A673 (cell line): ENCODE results near the gene GNAS. TPM values are rescaled to one million over a fixed set of nuclear protein-coding genes. Genes with fewer than 3 reads are reported as not detected.

ENCODE experiments used
- BruUV-seq: library from RNA; stranded (reverse); fragments of 400-500 nt; replicated peaks from 2 replicates; lab custom pipeline; 2021; lab: Mats Ljungman, UMichigan
- CTCF ChIA-PET: fragments of 300-600 bp; sonication (Branson Sonifier 250); formaldehyde crosslinking; loops from one replicate; lab custom pipeline; 2022; ENCODE audit warnings: antibody characterized with exemption; lab: Charles Lee
- POLR2A ChIA-PET: fragments of 300-600 bp; sonication (Branson Sonifier 250); formaldehyde crosslinking; loops from one replicate; lab custom pipeline; 2022; ENCODE audit warnings: antibody characterized with exemption; ENCODE audit not compliant: low non-redundant PET; lab: Charles Lee
- DNase-seq: peaks from one replicate; pipeline ENCODE4 v3.0.0-alpha.2; 2015; ENCODE audit warnings: low spot score
- H3K27ac ChIP-seq: fragments of 200-600 bp; sonication (generic); 2 replicates; pipeline ENCODE4 v1.5.1; 2016; ENCODE audit warnings: mixed run types, low read depth, mild to moderate bottlenecking, mixed read lengths, antibody characterized with exemption, low read length; ENCODE audit not compliant: poor library complexity, severe bottlenecking
- H3K27me3 ChIP-seq: fragments of 200-600 bp; sonication (generic); replicated peaks from 2 replicates; pipeline ENCODE4 v1.6.1; 2017; ENCODE audit warnings: mixed run types, low read depth, mild to moderate bottlenecking, mixed read lengths, antibody characterized with exemption, low read length; ENCODE audit not compliant: insufficient read depth, poor library complexity
- H3K36me3 ChIP-seq: fragments of 200-600 bp; sonication (generic); 2 replicates; pipeline ENCODE4 v1.6.1; 2016; ENCODE audit warnings: mixed run types, mild to moderate bottlenecking, mixed read lengths, antibody characterized with exemption, low read length; ENCODE audit not compliant: insufficient read depth, poor library complexity, severe bottlenecking
- H3K4me1 ChIP-seq: fragments of 200-600 bp; sonication (generic); 2 replicates; pipeline ENCODE4 v1.6.1; 2017; ENCODE audit warnings: mixed run types, mild to moderate bottlenecking, mixed read lengths, antibody characterized with exemption, low read length; ENCODE audit not compliant: insufficient read depth, poor library complexity, severe bottlenecking
- H3K4me3 ChIP-seq: fragments of 200-600 bp; sonication (generic); 2 replicates; pipeline ENCODE4 v1.5.1; 2016; ENCODE audit warnings: low read depth, mixed run types, mild to moderate bottlenecking, mixed read lengths, low read length; ENCODE audit not compliant: poor library complexity, severe bottlenecking
- H3K9me3 ChIP-seq: fragments of 200-600 bp; sonication (generic); 2 replicates; pipeline ENCODE4 v1.6.1; 2016; ENCODE audit warnings: mixed run types, low read depth, mild to moderate bottlenecking, mixed read lengths, antibody characterized with exemption, low read length; ENCODE audit not compliant: poor library complexity, severe bottlenecking
- EZH2 ChIP-seq: fragments of 200-600 bp; sonication (generic); IDR thresholded peaks from 2 replicates; pipeline ENCODE4 v1.6.1; 2017; ENCODE audit warnings: borderline replicate concordance, low read depth, mild to moderate bottlenecking, mixed read lengths, antibody characterized with exemption, low read length; ENCODE audit not compliant: poor library complexity, severe bottlenecking
- intact Hi-C: fragments of 100-400 bp; cut with micrococcal nuclease; formaldehyde crosslinking; loops from one replicate; pipeline ENCODE4 v1.10.0; 2022; ENCODE audit not compliant: unreplicated experiment
- total RNA-seq: library from RNA; stranded (reverse); gene quantifications from 2 replicates; pipeline ENCODE4 v1.2.3, GENCODE V29; 2021
- TF ChIP-seq, protein P1 (sequence below): fragments of 300-800, 200-600 bp; sonication (generic); conservative IDR thresholded peaks from 2 replicates; pipeline ENCODE4 v1.5.1; 2017; ENCODE audit warnings: low read depth, mild to moderate bottlenecking, antibody characterized with exemption, low read length, moderate library complexity, mixed read lengths

The GNAS gene
- total RNA-seq, 1 experiment from 2014 or later: 1,108 TPM

DNA sequence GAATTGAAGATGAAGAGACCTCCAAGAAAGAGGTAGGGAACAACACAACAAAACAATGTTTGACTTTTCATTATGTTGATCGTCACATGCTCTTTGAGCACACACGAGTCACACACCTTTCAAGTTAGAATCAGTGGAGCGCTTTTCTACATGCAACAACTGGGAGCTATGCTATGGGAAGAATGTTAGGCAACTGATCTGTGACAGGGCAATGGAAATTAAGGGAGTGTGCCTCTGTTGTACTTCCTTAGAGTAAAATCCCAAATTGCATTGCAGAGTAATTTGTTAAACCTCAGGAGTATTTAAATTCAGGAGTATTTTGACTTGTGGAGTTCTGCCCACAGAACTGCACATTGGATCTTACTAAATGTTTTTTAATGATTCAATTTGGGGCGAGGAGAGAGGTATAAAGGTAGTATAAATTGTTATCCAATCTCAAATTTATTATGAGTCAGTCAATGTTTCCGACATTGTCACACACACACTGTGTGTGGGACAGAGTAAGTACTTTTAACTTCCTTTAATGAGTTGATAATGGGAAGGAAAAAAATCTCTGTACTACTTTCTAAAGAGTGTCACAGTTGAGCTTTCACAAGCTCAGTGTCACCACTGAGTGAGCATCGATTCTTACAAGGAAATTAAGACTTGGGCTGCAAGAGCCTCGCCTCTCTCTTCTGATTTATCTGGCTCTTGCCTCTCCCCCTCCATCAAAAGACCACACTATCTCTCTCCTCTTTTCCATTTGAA lies 10.7 kb downstream of the GNAS start:
- Histone ChIP-seq H3K4me3 (no peak overlapping the region), H3K27me3 (peaks cover 71% of the 10 kb centered on the region), H3K36me3 (no peaks in the 10 kb centered on the region), H3K27ac (no peak overlapping the region), H3K9me3 (no peaks in the 10 kb centered on the region), H3K4me1 (no peaks in the 10 kb centered on the region)
- CTCF ChIA-PET: no interaction called here
- POLR2A ChIA-PET: no interaction called here
- BruUV-seq: no TSS peak
- TF ChIP-seq EZH2: no peak
- TF ChIP-seq, protein P1, sequence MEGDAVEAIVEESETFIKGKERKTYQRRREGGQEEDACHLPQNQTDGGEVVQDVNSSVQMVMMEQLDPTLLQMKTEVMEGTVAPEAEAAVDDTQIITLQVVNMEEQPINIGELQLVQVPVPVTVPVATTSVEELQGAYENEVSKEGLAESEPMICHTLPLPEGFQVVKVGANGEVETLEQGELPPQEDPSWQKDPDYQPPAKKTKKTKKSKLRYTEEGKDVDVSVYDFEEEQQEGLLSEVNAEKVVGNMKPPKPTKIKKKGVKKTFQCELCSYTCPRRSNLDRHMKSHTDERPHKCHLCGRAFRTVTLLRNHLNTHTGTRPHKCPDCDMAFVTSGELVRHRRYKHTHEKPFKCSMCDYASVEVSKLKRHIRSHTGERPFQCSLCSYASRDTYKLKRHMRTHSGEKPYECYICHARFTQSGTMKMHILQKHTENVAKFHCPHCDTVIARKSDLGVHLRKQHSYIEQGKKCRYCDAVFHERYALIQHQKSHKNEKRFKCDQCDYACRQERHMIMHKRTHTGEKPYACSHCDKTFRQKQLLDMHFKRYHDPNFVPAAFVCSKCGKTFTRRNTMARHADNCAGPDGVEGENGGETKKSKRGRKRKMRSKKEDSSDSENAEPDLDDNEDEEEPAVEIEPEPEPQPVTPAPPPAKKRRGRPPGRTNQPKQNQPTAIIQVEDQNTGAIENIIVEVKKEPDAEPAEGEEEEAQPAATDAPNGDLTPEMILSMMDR: no peak
- intact Hi-C loops: no loop called here
- no peak for DNase-seq

GRCh38 chr20:58864346-58864745 lies 11.8 kb downstream of the GNAS start:
- Histone ChIP-seq H3K27ac (no peak overlapping the region), H3K27me3 (peaks cover 63% of the 10 kb centered on the region), H3K4me1 (no peaks in the 10 kb centered on the region), H3K4me3 (no peak overlapping the region), H3K36me3 (no peaks in the 10 kb centered on the region), H3K9me3 (no peaks in the 10 kb centered on the region)
- no TSS peak for BruUV-seq
- ChIA-PET CTCF (no interaction called here), POLR2A (no interaction called here)
- TF ChIP-seq, protein P1: peak; percentile 27; the same call in 1 of the 2 replicates
- TF ChIP-seq EZH2: no peak
- no peak for DNase-seq
- intact Hi-C loops: no loop called here

DNA sequence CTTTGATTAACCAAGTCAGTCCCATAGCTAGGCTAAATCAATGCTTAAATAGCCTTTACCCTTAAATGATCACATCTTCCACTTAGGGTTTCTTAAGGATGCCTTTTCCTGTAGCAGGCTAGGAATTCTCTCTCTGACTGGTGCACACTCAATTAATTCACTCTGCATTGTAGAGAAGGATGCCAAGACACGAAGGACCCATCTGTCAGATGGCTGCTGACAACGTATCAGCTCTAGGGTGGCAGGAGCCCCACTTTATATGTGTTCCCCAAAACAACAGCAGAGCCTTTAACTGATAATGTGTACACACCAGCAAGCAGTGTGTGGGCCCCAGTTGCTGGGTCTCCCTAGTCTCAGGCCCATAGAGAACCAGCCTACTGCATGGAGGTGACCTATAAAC lies 13.3 kb downstream of the GNAS start:
- Histone ChIP-seq H3K4me3 (no peak overlapping the region), H3K27ac (no peak overlapping the region), H3K4me1 (peaks cover 4% of the 10 kb centered on the region), H3K9me3 (no peaks in the 10 kb centered on the region), H3K36me3 (no peaks in the 10 kb centered on the region), H3K27me3 (peaks cover 49% of the 10 kb centered on the region)
- ChIA-PET CTCF (no interaction called here), POLR2A (interaction anchor here (0.6 kb wide), 1 partner anchor 193 kb away, joined by 3 read pairs; no protein-coding TSS in a partner anchor)
- BruUV-seq: no TSS peak
- TF ChIP-seq EZH2: no peak
- TF ChIP-seq, protein P1: no peak
- intact Hi-C loops: no loop called here
- DNase-seq: no peak
